CD4-positive, alpha-beta T cell treated with Interferon gamma for 1 hour (primary cell): ENCODE results near the gene CDK5.
"Not testable (repeated sequence)": the region's sequence is repeated elsewhere in the genome, so short reads cannot be mapped to it uniquely, and the experiment has no call there.

ENCODE experiments used
- DNase-seq: peaks from one replicate; pipeline ENCODE4 v3.0.0-alpha.2; 2020

Gene CDK5

GRCh38 chr7:151056283-151056665, 1.4 kb downstream of the CDK5 start:
- no peak for DNase-seq

GRCh38 chr7:151053751-151054150, 3.9 kb downstream of the CDK5 start:
- no peak for DNase-seq

GRCh38 chr7:151053096-151053495, 4.6 kb downstream of the CDK5 start:
- no peak for DNase-seq

GRCh38 chr7:151051108-151051507, 6.6 kb downstream of the CDK5 start:
- DNase-seq, result peak; percentile 40

GRCh38 chr7:151048911-151049463, 8.7 kb downstream of the CDK5 start:
- DNase-seq, result no peak

GRCh38 chr7:151047976-151048815, 9.5 kb downstream of the CDK5 start, which contains the start of gene ASIC3:
TSS of gene ASIC3 (plus strand) at chr7:151048531. CDS start at chr7:151048886, 355 bp downstream.
- DNase-seq, result no peak

GRCh38 chr7:151046603-151047573, 10.8 kb downstream of the CDK5 start:
- no peak for DNase-seq

GRCh38 chr7:151045967-151046366, 11.7 kb downstream of the CDK5 start:
- DNase-seq, result no peak

GRCh38 chr7:151045262-151045661, 12.4 kb downstream of the CDK5 start:
- DNase-seq, result no peak

- no peak for DNase-seq
Measured at GRCh38 chr7:151043959-151044358, 13.7 kb downstream of the CDK5 start.

GRCh38 chr7:151043449-151043848, 14.2 kb downstream of the CDK5 start:
- not testable (repeated sequence) for DNase-seq

- DNase-seq, result no peak
Measured at GRCh38 chr7:151040616-151041375, 16.9 kb downstream of the CDK5 start.

- no peak for DNase-seq
Measured at GRCh38 chr7:151039850-151040548, 17.7 kb downstream of the CDK5 start.

GRCh38 chr7:151038951-151039849, 18.5 kb downstream of the CDK5 start:
- peak; percentile 62 for DNase-seq

GRCh38 chr7:151035902-151036301, 21.8 kb downstream of the CDK5 start:
- no peak for DNase-seq

- no peak for DNase-seq
Measured at GRCh38 chr7:151035026-151035717, 22.5 kb downstream of the CDK5 start.

- no peak for DNase-seq
Measured at GRCh38 chr7:151034312-151035025, 23.2 kb downstream of the CDK5 start.

GRCh38 chr7:151033864-151034249, 23.8 kb downstream of the CDK5 start:
- DNase-seq, result no peak
